ENCODE data around the gene PDLIM4.

PDLIM4 gene, protein sequence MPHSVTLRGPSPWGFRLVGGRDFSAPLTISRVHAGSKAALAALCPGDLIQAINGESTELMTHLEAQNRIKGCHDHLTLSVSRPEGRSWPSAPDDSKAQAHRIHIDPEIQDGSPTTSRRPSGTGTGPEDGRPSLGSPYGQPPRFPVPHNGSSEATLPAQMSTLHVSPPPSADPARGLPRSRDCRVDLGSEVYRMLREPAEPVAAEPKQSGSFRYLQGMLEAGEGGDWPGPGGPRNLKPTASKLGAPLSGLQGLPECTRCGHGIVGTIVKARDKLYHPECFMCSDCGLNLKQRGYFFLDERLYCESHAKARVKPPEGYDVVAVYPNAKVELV

DNA sequence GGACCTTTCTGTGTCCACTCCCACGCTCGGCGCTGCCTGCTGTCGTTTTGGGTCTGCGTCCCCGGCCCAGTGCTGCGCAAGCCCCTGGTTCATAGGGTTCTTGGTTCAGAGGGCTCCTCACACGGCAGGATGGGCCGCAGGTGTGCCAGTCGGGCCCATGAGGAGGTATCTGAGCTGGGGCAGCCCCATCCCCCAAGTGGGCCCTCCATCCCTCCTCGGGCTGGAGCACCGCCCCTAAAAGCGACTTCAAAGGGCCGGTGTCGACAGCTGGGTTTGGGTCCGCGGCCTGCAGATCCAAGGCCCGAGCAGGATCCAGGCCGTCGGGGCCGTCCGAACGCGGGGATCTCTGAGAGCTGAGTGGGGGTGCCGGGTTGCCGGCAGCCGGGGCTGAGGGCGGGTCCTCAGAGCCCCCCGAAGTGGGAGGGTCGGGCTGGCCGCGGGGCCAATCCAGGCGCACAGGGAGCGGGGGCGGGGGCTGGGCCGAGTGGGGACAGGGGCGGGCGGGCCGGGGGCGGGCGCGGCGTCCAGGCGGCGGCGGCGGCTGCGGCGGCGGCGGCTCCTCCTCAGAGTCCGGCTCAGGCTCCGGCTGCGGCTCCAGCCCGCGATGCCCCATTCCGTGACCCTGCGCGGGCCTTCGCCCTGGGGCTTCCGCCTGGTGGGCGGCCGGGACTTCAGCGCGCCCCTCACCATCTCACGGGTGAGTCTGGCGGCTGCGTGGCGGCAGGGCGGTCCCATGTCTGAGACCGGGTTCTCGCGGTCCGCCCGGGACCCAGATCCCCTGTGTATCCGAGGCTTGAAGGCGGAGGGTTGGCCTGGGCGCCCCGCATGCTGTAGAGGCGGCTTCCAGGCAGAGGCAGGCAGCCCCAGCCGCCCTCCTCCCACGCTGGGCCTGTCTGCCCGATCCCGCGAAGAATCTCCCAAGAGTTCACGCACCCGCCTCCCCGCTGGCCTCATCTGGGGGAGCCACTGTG is at the start of gene PDLIM4:
TSS of gene PDLIM4 (plus strand) at position 566 of the 971 bp plus-strand sequence. CDS start at position 605, 39 bp downstream.
- CTCF ChIA-PET: interaction anchor here (1.3 to 9.0 kb wide), 2 partner anchors 11 to 18 kb away, joined by 3 to 104 read pairs; no protein-coding TSS in a partner anchor
- POLR2A ChIA-PET: no interaction called here
- TF ChIP-seq, protein P1, sequence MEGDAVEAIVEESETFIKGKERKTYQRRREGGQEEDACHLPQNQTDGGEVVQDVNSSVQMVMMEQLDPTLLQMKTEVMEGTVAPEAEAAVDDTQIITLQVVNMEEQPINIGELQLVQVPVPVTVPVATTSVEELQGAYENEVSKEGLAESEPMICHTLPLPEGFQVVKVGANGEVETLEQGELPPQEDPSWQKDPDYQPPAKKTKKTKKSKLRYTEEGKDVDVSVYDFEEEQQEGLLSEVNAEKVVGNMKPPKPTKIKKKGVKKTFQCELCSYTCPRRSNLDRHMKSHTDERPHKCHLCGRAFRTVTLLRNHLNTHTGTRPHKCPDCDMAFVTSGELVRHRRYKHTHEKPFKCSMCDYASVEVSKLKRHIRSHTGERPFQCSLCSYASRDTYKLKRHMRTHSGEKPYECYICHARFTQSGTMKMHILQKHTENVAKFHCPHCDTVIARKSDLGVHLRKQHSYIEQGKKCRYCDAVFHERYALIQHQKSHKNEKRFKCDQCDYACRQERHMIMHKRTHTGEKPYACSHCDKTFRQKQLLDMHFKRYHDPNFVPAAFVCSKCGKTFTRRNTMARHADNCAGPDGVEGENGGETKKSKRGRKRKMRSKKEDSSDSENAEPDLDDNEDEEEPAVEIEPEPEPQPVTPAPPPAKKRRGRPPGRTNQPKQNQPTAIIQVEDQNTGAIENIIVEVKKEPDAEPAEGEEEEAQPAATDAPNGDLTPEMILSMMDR (IDR thresholded peaks at IDR 0.05; ENCODE audit: control extremely low read depth, extremely low read depth, low read depth, missing control alignments): no peak
- peak; percentile 16 for DNase-seq (ENCODE audit: extremely low spot score)

DNA sequence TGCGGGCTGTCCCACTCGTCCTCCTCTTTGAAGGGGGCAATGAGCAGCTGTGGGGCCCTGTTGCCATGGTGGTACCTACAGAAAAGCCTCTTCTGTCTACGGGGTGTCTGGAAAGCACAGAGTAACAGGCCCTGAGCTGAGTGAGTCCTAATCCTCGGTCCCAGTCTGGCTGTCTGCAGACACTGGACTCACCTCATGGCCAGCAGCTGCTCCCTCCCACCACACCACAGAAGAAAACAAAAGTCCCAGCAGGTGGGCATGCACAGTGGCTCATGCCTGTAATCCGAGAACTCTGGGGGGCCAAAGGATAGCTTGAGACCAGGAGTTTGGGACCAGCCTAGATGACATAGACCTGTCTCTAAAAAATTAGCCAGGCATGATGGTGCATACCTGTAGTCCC is 49.7 kb upstream of the PDLIM4 start:
- POLR2A ChIA-PET: no interaction called here
- no peak for DNase-seq (ENCODE audit: extremely low spot score)
- CTCF ChIA-PET: interaction anchor here (1.0 to 9.2 kb wide), 8 partner anchors 8 to 145 kb away, joined by 3 to 78 read pairs (median 8); no protein-coding TSS in a partner anchor

DNA sequence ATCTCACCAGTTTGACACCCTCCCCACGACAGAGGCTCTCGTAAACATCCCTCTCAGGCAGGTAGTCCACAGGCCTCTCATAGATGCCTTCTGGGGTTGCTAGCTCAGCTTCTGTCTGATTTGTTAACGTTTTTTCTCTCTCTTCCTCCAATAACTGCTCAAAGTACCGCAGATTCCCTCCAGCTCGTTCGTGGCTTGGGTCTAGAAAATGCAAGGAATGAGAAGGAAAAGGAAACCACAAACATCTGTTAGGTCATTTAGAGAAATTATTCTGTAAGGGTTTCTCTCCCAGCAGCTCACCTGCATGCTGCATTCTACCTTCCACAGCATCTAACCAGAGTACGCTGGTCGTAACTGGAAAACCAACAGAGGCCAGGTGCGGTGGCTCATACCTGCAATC is 48.4 kb upstream of the PDLIM4 start:
- no peak for DNase-seq (ENCODE audit: extremely low spot score)
- TF ChIP-seq, protein P1 (IDR thresholded peaks at IDR 0.05; ENCODE audit: control extremely low read depth, extremely low read depth, low read depth, missing control alignments): no peak
- ChIA-PET CTCF (interaction anchor here (1.1 to 9.2 kb wide), 10 partner anchors 8 to 203 kb away, joined by 3 to 78 read pairs (median 5); no protein-coding TSS in a partner anchor), POLR2A (no interaction called here)

More for the DNA sequence above, 49.7 kb upstream of the PDLIM4 start:
- TF ChIP-seq, protein P1 (IDR thresholded peaks at IDR 0.05; ENCODE audit: control extremely low read depth, extremely low read depth, low read depth, missing control alignments): no peak

DNA sequence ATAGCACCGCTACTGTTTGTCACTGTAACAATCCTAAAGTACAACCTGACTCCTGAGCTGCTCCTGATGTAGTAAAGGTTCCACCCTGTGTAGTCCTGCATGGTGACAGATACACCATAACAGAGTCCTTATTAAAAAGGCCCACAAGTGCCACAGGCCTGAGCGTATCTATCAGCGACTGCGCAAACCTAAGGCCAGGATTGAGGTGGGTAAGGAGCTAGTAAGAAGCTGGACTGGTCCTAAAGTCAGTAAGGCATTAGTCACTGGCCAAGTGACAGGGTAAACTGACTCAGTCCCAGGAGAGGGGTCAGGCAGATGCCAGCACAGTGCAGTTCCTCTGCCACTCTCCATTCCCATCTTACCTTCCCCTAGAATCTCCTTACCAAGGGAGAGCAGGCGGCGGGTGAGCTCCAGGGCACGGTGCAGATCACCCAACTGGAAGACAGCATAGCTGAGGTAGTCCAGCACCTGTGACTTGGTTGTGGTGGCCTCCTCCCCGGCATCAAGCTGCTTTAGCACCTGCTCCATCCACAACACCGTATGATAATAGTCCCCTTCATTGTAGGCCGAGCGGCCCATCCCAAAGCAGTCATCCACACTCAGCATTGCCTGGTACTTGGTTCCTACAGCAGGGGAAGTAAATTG is 47.5 kb upstream of the PDLIM4 start:
- CTCF ChIA-PET: interaction anchor here (1.2 to 9.2 kb wide), 6 partner anchors 9 to 145 kb away, joined by 3 to 78 read pairs (median 5); no protein-coding TSS in a partner anchor
- TF ChIP-seq, protein P1 (IDR thresholded peaks at IDR 0.05; ENCODE audit: control extremely low read depth, extremely low read depth, low read depth, missing control alignments): no peak
- POLR2A ChIA-PET: no interaction called here
- no peak for DNase-seq (ENCODE audit: extremely low spot score)

DNA sequence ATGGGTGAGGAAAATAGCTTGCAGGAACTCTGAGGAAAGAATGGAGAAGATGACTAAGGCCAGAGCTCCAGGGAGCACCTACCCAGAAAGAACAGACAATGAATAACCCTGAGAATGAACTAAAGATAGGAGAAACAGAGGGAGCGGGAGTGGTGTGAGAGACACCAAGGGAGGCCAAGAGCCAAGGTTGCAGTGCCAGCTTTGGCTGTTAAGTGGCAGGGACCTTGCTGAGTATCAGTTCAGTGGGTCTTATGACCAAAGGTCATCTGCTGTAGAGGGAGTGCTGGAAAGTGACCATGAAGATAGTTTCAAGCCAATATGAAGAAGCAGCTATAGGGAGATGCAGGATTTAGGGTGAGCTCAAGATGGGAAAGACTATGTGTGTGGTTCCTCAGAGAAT is 46.6 kb upstream of the PDLIM4 start:
- no peak for DNase-seq (ENCODE audit: extremely low spot score)
- TF ChIP-seq, protein P1 (IDR thresholded peaks at IDR 0.05; ENCODE audit: control extremely low read depth, extremely low read depth, low read depth, missing control alignments): no peak
- ChIA-PET POLR2A (no interaction called here), CTCF (interaction anchor here (1.4 to 9.2 kb wide), 3 partner anchors 21 to 147 kb away, joined by 6 to 78 read pairs (median 34); no protein-coding TSS in a partner anchor)

Measured in GM10248 (cell line).